ENCODE measurements around the gene RANBP1. TPM values are rescaled to one million over a fixed set of nuclear protein-coding genes. Genes with fewer than 3 reads are reported as not detected.

The RANBP1 gene
- total and polyA plus RNA-seq, 2 of the 13 experiments (the other 11 are each of a cell fraction or from before 2014, with no cell fraction given) = 181 to 492 TPM

DNA sequence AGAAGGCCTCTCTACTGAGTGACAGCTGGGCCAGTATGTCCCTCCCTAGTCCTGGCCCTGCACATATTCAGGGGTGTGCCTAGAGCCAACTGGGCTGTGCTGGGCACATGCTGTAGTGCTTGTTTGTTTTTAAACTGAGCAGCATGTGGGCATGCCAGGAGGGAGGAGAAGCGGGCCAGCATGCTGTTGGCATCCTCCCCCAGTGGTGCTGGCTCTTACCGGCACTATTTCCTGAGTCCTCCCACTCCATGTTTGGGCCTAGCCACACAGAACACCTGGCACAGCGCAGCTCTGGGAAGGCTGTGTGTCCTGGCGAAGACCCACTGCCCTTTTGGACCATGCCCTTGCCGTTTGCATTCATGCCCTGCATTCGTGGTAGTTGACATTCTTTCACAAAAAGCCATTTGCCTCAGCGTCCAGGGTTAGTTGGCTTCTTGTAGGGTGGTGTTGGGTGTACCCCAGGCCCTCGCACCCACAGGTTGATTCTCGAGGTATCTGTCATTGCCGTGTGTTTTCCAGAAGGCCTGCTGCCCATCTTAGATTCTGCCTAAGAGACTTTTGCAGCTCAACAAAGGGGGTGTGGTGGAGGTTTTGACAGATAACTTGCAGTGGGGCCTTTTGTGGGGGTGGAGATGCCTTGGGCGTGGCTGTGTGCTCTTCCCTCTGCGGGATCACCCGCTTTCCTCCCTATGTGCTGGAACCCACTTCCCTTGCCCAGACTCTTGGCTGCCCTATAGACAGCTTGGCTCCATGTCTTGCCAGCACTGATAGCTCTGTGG is 22.3 kb upstream of the RANBP1 start:
- in situ Hi-C loops (cut with HindIII; ENCODE audit: extremely low pct_ligation_motif_present, low pct_unique_long_range_greater_than_20kb) = no loop called here
- 96% methylated on average over 11 of the region's 13 CpGs for WGBS (ENCODE audit: low lambda C conversion rate)
- no peaks in the 10 kb centered on the region for H3K9me3 ChIP-seq (ENCODE audit: low read length)
- ATAC-seq (peak; percentile 30; the same call in 1 of the 3 replicates), DNase-seq (ENCODE audit: low spot score) (no peak), FAIRE-seq (no peak)
- intact Hi-C loops (cut with micrococcal nuclease; ENCODE audit: unreplicated experiment) = no loop called here
- ChIA-PET CTCF (ENCODE audit: low intra/inter-chr PET ratio, low total read pairs) (no interaction called here), POLR2A (no interaction called here)
- no peak overlapping the region for H2AFZ ChIP-seq (ENCODE audit: low read length)
- no peak overlapping the region for H3K9ac ChIP-seq (ENCODE audit: insufficient read depth, low read depth, low read length)
- peaks cover 47 to 93% of the 10 kb centered on the region in 2 experiments for H3K36me3 ChIP-seq (replicated peaks in 1 of 2; ENCODE audit: control insufficient read depth in 1 of 2, insufficient read depth in 2 of 2, low read length in 2 of 2)
- H3K4me1 ChIP-seq (ENCODE audit: insufficient read depth, low read length) = no peaks in the 10 kb centered on the region
- BruUV-seq (replicated peaks) = no TSS peak
- no peak overlapping the region for H3K27ac ChIP-seq (ENCODE audit: extremely low read length, insufficient read depth, low read length)
- peaks cover 10% of the 10 kb centered on the region for H3K79me2 ChIP-seq (ENCODE audit: insufficient read depth, low read length)
- H3K27me3 ChIP-seq (ENCODE audit: control insufficient read depth in 1 of 2, insufficient read depth in 2 of 2, low read length in 2 of 2) = no peaks in the 10 kb centered on the region
- TF ChIP-seq ZSCAN12 (CRISPR knock-in tag; IDR thresholded peaks at IDR 0.05) (no peak), ZNF12 (CRISPR knock-in tag; IDR thresholded peaks at IDR 0.05) (no peak), TBX2 (CRISPR knock-in tag; IDR thresholded peaks at IDR 0.05; ENCODE audit: borderline replicate concordance) (no peak)
- no peak overlapping the region for H3K4me3 ChIP-seq (replicated peaks in 1 of 3; ENCODE audit: insufficient read depth in 1 of 3, low read depth in 2 of 3, low read length in 3 of 3)
- no peaks in the 10 kb centered on the region for H4K20me1 ChIP-seq (ENCODE audit: insufficient read depth, low read length)
- H3K4me2 ChIP-seq (ENCODE audit: low read depth, low read length) = no peak overlapping the region

DNA sequence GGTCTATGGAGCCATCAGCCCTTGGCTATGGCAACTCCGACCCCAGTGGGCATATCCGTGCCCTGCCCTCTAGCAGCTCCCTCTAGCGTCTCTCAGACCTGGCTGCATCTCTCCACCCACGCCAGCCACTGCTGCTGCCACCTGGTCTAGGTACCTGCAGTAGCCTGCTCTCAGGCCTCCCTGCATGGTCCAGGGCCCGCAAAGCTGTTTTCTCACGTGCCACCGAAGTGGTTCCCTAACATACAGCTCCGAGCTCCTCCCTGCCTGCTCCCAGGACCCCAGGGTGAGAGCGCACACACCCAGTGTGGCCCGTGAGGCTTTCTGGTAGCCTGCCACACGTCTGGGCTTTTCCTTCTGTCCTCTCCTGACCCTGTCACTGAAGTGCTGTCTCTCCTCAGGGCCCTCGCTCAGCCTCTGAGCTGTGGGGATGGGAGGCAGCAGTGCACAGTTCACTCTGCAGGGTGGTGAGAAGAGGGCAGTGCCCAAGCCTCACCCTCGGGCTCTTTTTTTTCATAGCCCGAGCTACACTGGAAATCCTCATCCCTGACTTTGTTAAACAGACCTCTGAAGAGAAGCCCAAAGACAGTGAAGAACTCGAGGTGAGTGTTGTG is 21.6 kb upstream of the RANBP1 start:
- no peaks in the 10 kb centered on the region for H4K20me1 ChIP-seq (ENCODE audit: insufficient read depth, low read length)
- H3K27me3 ChIP-seq (ENCODE audit: control insufficient read depth in 1 of 2, insufficient read depth in 2 of 2, low read length in 2 of 2) = no peaks in the 10 kb centered on the region
- no peak for FAIRE-seq
- POLR2A ChIA-PET = no interaction called here
- H3K9ac ChIP-seq (ENCODE audit: insufficient read depth, low read depth, low read length) = no peak overlapping the region
- H3K4me2 ChIP-seq (ENCODE audit: low read depth, low read length) = no peak overlapping the region
- H2AFZ ChIP-seq (ENCODE audit: low read length) = no peak overlapping the region
- no peak overlapping the region for H3K4me3 ChIP-seq (replicated peaks in 1 of 3; ENCODE audit: insufficient read depth in 1 of 3, low read depth in 2 of 3, low read length in 3 of 3)
- H3K79me2 ChIP-seq (ENCODE audit: insufficient read depth, low read length) = peaks cover 11% of the 10 kb centered on the region
- H3K9me3 ChIP-seq (ENCODE audit: low read length) = no peaks in the 10 kb centered on the region
- H3K4me1 ChIP-seq (ENCODE audit: insufficient read depth, low read length) = no peaks in the 10 kb centered on the region
- no peak overlapping the region for H3K27ac ChIP-seq (ENCODE audit: extremely low read length, insufficient read depth, low read length)
- no peak for DNase-seq (ENCODE audit: low spot score)
- BruUV-seq (replicated peaks) = no TSS peak
- WGBS (ENCODE audit: low lambda C conversion rate) = 96% methylated on average over 15 of the region's 15 CpGs
- intact Hi-C loops (cut with micrococcal nuclease; ENCODE audit: unreplicated experiment) (no loop called here), in situ Hi-C loops (cut with HindIII; ENCODE audit: extremely low pct_ligation_motif_present, low pct_unique_long_range_greater_than_20kb) (no loop called here)
- ATAC-seq = peak; percentile 22
- CTCF ChIA-PET (ENCODE audit: low intra/inter-chr PET ratio, low total read pairs) = no interaction called here
- H3K36me3 ChIP-seq (replicated peaks in 1 of 2; ENCODE audit: control insufficient read depth in 1 of 2, insufficient read depth in 2 of 2, low read length in 2 of 2) = peaks cover 49 to 93% of the 10 kb centered on the region in 2 experiments
- no peak for TF ChIP-seq JUNB (CRISPR knock-in tag; IDR thresholded peaks at IDR 0.05; ENCODE audit: borderline replicate concordance)
- TF ChIP-seq ZNF703 (CRISPR knock-in tag; IDR thresholded peaks at IDR 0.05; ENCODE audit: borderline replicate concordance) = no peak
- no peak for TF ChIP-seq SKI (IDR thresholded peaks at IDR 0.05; ENCODE audit: partially characterized antibody)
- TF ChIP-seq POLR2A (IDR thresholded peaks at IDR 0.05; ENCODE audit: insufficient read depth in 1 of 2, low read depth in 2 of 2, low read length in 2 of 2) = no peak
- TF ChIP-seq, protein P1, sequence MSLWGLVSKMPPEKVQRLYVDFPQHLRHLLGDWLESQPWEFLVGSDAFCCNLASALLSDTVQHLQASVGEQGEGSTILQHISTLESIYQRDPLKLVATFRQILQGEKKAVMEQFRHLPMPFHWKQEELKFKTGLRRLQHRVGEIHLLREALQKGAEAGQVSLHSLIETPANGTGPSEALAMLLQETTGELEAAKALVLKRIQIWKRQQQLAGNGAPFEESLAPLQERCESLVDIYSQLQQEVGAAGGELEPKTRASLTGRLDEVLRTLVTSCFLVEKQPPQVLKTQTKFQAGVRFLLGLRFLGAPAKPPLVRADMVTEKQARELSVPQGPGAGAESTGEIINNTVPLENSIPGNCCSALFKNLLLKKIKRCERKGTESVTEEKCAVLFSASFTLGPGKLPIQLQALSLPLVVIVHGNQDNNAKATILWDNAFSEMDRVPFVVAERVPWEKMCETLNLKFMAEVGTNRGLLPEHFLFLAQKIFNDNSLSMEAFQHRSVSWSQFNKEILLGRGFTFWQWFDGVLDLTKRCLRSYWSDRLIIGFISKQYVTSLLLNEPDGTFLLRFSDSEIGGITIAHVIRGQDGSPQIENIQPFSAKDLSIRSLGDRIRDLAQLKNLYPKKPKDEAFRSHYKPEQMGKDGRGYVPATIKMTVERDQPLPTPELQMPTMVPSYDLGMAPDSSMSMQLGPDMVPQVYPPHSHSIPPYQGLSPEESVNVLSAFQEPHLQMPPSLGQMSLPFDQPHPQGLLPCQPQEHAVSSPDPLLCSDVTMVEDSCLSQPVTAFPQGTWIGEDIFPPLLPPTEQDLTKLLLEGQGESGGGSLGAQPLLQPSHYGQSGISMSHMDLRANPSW (CRISPR knock-in tag; IDR thresholded peaks at IDR 0.05; ENCODE audit: borderline replicate concordance) = no peak
- TF ChIP-seq DR1 (CRISPR knock-in tag; IDR thresholded peaks at IDR 0.05) = no peak
- TF ChIP-seq, protein P2, sequence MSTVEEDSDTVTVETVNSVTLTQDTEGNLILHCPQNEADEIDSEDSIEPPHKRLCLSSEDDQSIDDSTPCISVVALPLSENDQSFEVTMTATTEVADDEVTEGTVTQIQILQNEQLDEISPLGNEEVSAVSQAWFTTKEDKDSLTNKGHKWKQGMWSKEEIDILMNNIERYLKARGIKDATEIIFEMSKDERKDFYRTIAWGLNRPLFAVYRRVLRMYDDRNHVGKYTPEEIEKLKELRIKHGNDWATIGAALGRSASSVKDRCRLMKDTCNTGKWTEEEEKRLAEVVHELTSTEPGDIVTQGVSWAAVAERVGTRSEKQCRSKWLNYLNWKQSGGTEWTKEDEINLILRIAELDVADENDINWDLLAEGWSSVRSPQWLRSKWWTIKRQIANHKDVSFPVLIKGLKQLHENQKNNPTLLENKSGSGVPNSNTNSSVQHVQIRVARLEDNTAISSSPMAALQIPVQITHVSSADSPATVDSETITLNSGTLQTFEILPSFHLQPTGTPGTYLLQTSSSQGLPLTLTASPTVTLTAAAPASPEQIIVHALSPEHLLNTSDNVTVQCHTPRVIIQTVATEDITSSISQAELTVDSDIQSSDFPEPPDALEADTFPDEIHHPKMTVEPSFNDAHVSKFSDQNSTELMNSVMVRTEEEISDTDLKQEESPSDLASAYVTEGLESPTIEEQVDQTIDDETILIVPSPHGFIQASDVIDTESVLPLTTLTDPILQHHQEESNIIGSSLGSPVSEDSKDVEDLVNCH (CRISPR knock-in tag; IDR thresholded peaks at IDR 0.05) = no peak
- TF ChIP-seq, protein P3, sequence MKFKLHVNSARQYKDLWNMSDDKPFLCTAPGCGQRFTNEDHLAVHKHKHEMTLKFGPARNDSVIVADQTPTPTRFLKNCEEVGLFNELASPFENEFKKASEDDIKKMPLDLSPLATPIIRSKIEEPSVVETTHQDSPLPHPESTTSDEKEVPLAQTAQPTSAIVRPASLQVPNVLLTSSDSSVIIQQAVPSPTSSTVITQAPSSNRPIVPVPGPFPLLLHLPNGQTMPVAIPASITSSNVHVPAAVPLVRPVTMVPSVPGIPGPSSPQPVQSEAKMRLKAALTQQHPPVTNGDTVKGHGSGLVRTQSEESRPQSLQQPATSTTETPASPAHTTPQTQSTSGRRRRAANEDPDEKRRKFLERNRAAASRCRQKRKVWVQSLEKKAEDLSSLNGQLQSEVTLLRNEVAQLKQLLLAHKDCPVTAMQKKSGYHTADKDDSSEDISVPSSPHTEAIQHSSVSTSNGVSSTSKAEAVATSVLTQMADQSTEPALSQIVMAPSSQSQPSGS (CRISPR knock-in tag; IDR thresholded peaks at IDR 0.05) = no peak
